Measurements from ENCODE around the gene APBB2.
"Not testable (repeated sequence)": the region's sequence is repeated elsewhere in the genome, so short reads cannot be mapped to it uniquely, and the experiment has no call there.

DNA sequence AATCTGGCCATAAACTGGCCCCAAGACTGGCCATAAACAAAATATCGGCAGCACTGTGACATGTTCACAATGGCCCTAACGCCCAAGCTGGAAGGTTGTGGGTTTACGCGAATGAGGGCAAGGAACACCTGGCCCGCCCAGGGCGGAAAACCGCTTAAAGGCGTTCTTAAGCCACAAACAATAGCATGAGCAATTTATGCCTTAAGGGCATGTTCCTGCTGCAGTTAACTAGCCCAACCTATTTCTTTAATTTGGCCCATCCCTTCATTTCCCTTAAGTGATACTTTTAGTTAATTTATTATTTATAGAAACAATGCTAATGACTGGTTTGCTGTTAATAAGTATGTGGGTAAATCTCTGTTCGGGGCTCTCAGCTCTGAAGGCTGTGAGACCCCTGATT is 154.9 kb downstream of the APBB2 start:
- TF ChIP-seq POLR2A (IDR thresholded peaks at IDR 0.05; ENCODE audit: low read depth); POLR2AphosphoS5 (IDR thresholded peaks at IDR 0.05); EP300 (IDR thresholded peaks at IDR 0.05): not testable (repeated sequence)
- TF ChIP-seq, protein P1, sequence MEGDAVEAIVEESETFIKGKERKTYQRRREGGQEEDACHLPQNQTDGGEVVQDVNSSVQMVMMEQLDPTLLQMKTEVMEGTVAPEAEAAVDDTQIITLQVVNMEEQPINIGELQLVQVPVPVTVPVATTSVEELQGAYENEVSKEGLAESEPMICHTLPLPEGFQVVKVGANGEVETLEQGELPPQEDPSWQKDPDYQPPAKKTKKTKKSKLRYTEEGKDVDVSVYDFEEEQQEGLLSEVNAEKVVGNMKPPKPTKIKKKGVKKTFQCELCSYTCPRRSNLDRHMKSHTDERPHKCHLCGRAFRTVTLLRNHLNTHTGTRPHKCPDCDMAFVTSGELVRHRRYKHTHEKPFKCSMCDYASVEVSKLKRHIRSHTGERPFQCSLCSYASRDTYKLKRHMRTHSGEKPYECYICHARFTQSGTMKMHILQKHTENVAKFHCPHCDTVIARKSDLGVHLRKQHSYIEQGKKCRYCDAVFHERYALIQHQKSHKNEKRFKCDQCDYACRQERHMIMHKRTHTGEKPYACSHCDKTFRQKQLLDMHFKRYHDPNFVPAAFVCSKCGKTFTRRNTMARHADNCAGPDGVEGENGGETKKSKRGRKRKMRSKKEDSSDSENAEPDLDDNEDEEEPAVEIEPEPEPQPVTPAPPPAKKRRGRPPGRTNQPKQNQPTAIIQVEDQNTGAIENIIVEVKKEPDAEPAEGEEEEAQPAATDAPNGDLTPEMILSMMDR (IDR thresholded peaks at IDR 0.05) = not testable (repeated sequence)

Measured in esophagus muscularis mucosa (tissue), 4 donors.